ENCODE results near the gene MUC4. TPM values are rescaled to one million over a fixed set of nuclear protein-coding genes. Genes with fewer than 3 reads are reported as not detected.

MUC4 gene
- total and polyA plus RNA-seq, 10 of the 15 experiments (the other 5 are each of a cell fraction or from before 2014, with no cell fraction given), result 0.02 to 0.46 (median 0.27) TPM; not detected in 4

DNA sequence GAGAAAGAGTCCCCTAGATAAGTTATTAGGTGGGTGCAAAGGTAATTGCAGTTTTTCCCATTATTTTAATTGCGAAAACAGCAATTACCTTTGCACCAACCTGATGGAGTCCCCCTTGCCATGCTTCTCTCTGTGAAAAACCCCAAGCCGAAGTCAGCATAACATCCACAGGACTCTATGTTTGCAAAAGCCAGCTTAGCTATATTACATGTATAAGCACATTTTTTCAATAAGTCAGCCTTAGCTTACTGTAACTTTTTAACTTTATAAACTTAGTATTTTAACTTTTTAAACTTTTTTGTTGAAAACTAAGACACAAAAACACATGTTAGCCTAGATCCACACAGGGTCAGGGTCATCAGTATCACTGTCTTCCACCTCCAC lies 112.3 kb downstream of the MUC4 start:
- ChIA-PET CTCF (interaction anchor here (0.7 kb wide), 1 partner anchor 1509 kb away, joined by 3 read pairs; no protein-coding TSS in a partner anchor), POLR2A (no interaction called here), SMC1A (ENCODE audit: uncharacterized antibody, unreplicated experiment) (no interaction called here), RAD21 (ENCODE audit: unreplicated experiment) (no interaction called here)
- DNase-seq (ENCODE audit: low read depth, low spot score) (no peak), ATAC-seq (no peak), FAIRE-seq (no peak)
- no peak overlapping the region for H3K27ac ChIP-seq (ENCODE audit: control insufficient read depth, insufficient read depth)
- no peaks in the 10 kb centered on the region for H4K20me1 ChIP-seq (ENCODE audit: control insufficient read depth, insufficient read depth)
- no peak overlapping the region for H3K4me3 ChIP-seq
- H3K9ac ChIP-seq (ENCODE audit: control insufficient read depth, insufficient read depth, low read length), result no peak overlapping the region
- H3K9me3 ChIP-seq (replicated peaks; ENCODE audit: control insufficient read depth, insufficient read depth, low read length), result no peaks in the 10 kb centered on the region; the same call in 2 of the 3 replicates
- H3K27me3 ChIP-seq (replicated peaks in 1 of 2; ENCODE audit: control insufficient read depth in 2 of 2, insufficient read depth in 2 of 2, low read length in 1 of 2), result no peaks in the 10 kb centered on the region
- 88% methylated on average over 2 of the region's 2 CpGs for WGBS (ENCODE audit: insufficient coverage, insufficient replicate concordance, low lambda C conversion rate, missing lambda C conversion rate)
- H3K4me1 ChIP-seq (ENCODE audit: control insufficient read depth, insufficient read depth, low read length), result no peaks in the 10 kb centered on the region
- intact Hi-C loops (cut with micrococcal nuclease; ENCODE audit: unreplicated experiment) (no loop called here), in situ Hi-C loops (cut with MboI) (no loop called here)
- no peaks in the 10 kb centered on the region; a peak in 2 of 4 replicates for H3K36me3 ChIP-seq (ENCODE audit: control insufficient read depth in 2 of 2, insufficient read depth in 2 of 2, low read length in 1 of 2)
- H2AFZ ChIP-seq (ENCODE audit: control insufficient read depth, low read depth, low read length), result no peak overlapping the region
- H3K79me2 ChIP-seq (ENCODE audit: control insufficient read depth, insufficient read depth, low read length), result no peaks in the 10 kb centered on the region
- BruUV-seq (replicated peaks), result no TSS peak
- H3K4me2 ChIP-seq (ENCODE audit: control insufficient read depth, insufficient read depth), result no peak overlapping the region
- TF ChIP-seq, protein P1, sequence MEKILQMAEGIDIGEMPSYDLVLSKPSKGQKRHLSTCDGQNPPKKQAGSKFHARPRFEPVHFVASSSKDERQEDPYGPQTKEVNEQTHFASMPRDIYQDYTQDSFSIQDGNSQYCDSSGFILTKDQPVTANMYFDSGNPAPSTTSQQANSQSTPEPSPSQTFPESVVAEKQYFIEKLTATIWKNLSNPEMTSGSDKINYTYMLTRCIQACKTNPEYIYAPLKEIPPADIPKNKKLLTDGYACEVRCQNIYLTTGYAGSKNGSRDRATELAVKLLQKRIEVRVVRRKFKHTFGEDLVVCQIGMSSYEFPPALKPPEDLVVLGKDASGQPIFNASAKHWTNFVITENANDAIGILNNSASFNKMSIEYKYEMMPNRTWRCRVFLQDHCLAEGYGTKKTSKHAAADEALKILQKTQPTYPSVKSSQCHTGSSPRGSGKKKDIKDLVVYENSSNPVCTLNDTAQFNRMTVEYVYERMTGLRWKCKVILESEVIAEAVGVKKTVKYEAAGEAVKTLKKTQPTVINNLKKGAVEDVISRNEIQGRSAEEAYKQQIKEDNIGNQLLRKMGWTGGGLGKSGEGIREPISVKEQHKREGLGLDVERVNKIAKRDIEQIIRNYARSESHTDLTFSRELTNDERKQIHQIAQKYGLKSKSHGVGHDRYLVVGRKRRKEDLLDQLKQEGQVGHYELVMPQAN (conservative IDR thresholded peaks at IDR 0.05), result no peak
- TF ChIP-seq CBFB (IDR thresholded peaks at IDR 0.05; ENCODE audit: low read depth), result no peak
- TF ChIP-seq SMARCA5 (IDR thresholded peaks at IDR 0.05), result no peak
- no peak for TF ChIP-seq ASH2L (IDR thresholded peaks at IDR 0.05; ENCODE audit: borderline replicate concordance, low read depth)
- TF ChIP-seq TCF3 (IDR thresholded peaks at IDR 0.05; ENCODE audit: borderline replicate concordance, insufficient read depth, low read depth, low read length), result no peak
- TF ChIP-seq ZNF384 (IDR thresholded peaks at IDR 0.05; ENCODE audit: borderline replicate concordance, low read depth, low read length), result no peak
- no peak for TF ChIP-seq STAT1 (conservative IDR thresholded peaks at IDR 0.05)
- no peak for TF ChIP-seq MEF2B (IDR thresholded peaks at IDR 0.05; ENCODE audit: partially characterized antibody, poor library complexity, severe bottlenecking)
- no peak for TF ChIP-seq EGR1 (IDR thresholded peaks at IDR 0.05; ENCODE audit: borderline replicate concordance in 1 of 2, low read depth in 2 of 2, low read length in 2 of 2)
- TF ChIP-seq, protein P2, sequence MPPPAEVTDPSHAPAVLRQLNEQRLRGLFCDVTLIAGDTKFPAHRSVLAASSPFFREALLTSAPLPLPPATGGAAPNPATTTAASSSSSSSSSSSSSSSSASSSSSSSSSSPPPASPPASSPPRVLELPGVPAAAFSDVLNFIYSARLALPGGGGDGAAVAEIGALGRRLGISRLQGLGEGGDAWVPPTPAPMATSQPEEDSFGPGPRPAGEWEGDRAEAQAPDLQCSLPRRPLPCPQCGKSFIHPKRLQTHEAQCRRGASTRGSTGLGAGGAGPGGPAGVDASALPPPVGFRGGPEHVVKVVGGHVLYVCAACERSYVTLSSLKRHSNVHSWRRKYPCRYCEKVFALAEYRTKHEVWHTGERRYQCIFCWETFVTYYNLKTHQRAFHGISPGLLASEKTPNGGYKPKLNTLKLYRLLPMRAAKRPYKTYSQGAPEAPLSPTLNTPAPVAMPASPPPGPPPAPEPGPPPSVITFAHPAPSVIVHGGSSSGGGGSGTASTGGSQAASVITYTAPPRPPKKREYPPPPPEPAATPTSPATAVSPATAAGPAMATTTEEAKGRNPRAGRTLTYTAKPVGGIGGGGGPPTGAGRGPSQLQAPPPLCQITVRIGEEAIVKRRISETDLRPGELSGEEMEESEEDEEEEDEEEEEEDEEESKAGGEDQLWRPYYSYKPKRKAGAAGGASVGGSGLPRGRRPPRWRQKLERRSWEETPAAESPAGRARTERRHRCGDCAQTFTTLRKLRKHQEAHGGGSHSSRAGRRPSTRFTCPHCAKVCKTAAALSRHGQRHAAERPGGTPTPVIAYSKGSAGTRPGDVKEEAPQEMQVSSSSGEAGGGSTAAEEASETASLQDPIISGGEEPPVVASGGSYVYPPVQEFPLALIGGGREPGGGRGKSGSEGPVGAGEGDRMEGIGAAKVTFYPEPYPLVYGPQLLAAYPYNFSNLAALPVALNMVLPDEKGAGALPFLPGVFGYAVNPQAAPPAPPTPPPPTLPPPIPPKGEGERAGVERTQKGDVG (CRISPR knock-in tag; IDR thresholded peaks at IDR 0.05), result no peak
- no peak for TF ChIP-seq BMI1 (IDR thresholded peaks at IDR 0.05; ENCODE audit: borderline replicate concordance)
- TF ChIP-seq MYB (IDR thresholded peaks at IDR 0.05; ENCODE audit: borderline replicate concordance, low read depth, low read length), result no peak
- TF ChIP-seq SREBF1 (IDR thresholded peaks at IDR 0.05; ENCODE audit: low read length), result no peak
- no peak for TF ChIP-seq CHD2 (IDR thresholded peaks at IDR 0.05; ENCODE audit: borderline replicate concordance, low read depth, low read length)
- TF ChIP-seq ZNF24 (IDR thresholded peaks at IDR 0.05), result no peak
- no peak for TF ChIP-seq ZNF207 (IDR thresholded peaks at IDR 0.05; ENCODE audit: borderline replicate concordance)
- no peak for TF ChIP-seq IRF4 (IDR thresholded peaks at IDR 0.05; ENCODE audit: low read depth, low read length)
- no peak for TF ChIP-seq NBN (IDR thresholded peaks at IDR 0.05)
- TF ChIP-seq KLF5 (IDR thresholded peaks at IDR 0.05; ENCODE audit: partially characterized antibody), result no peak

All from GM12878 (cell line).